ENCODE results near the gene USP32. TPM values are rescaled to one million over a fixed set of nuclear protein-coding genes. Genes with fewer than 3 reads are reported as not detected.

USP32 gene
- total RNA-seq, 3 donors from 2014 or later (not counting 1 experiment from before 2014, with no cell fraction given) = 41.3 to 68.5 (median 41.7) TPM

GRCh38 chr17:60332574-60332973, 59.4 kb downstream of the USP32 start:
- no peak for TF ChIP-seq CTCF (IDR thresholded peaks at IDR 0.05)
- DNase-seq = no peak
- Histone ChIP-seq H3K4me1 (ENCODE audit: control insufficient read depth, insufficient read depth, low read length) (no peaks in the 10 kb centered on the region), H3K4me3 (ENCODE audit: low read length) (no peak overlapping the region), H3K27me3 (ENCODE audit: control insufficient read depth, insufficient read depth, low read length) (no peaks in the 10 kb centered on the region), H3K9me3 (ENCODE audit: control insufficient read depth, insufficient read depth, low read length) (no peaks in the 10 kb centered on the region), H3K36me3 (ENCODE audit: control insufficient read depth, insufficient read depth, low read length) (peaks cover 3% of the 10 kb centered on the region), H3K27ac (ENCODE audit: low read length) (no peak overlapping the region)
- intact Hi-C loops (cut with micrococcal nuclease) = no loop called here
- H3K36me3 Mint-ChIP-seq = no peaks in the 10 kb centered on the region
- no peak overlapping the region for H3K4me3 Mint-ChIP-seq
- WGBS (ENCODE audit: insufficient coverage) = 93% methylated on average over 1 of the region's 2 CpGs
- H3K27me3 Mint-ChIP-seq (ENCODE audit: low read depth in 2 of 2) = no peaks in the 10 kb centered on the region
- H3K27ac Mint-ChIP-seq = no peak overlapping the region
- peaks cover 0 to 10% of the 10 kb centered on the region in 2 donors for H3K4me1 Mint-ChIP-seq
- H3K9me3 Mint-ChIP-seq = no peaks in the 10 kb centered on the region
- no peak for ATAC-seq

- H3K27ac Mint-ChIP-seq = no peak overlapping the region
- intact Hi-C loops (cut with micrococcal nuclease) = no loop called here
- no peak overlapping the region for H3K4me3 ChIP-seq (ENCODE audit: low read length)
- no peaks in the 10 kb centered on the region for H3K9me3 ChIP-seq (ENCODE audit: control insufficient read depth, insufficient read depth, low read length)
- no peak overlapping the region for H3K27ac ChIP-seq (ENCODE audit: low read length)
- H3K4me1 Mint-ChIP-seq = peaks cover 4 to 15% of the 10 kb centered on the region in 2 donors
- DNase-seq (no peak), ATAC-seq (no peak)
- no CpG with 5 or more reads among the region's 1 CpG for WGBS (ENCODE audit: insufficient coverage)
- peaks cover 3% of the 10 kb centered on the region for H3K36me3 ChIP-seq (ENCODE audit: control insufficient read depth, insufficient read depth, low read length)
- H3K27me3 ChIP-seq (ENCODE audit: control insufficient read depth, insufficient read depth, low read length) = no peaks in the 10 kb centered on the region
- H3K9me3 Mint-ChIP-seq = no peaks in the 10 kb centered on the region
- no peak overlapping the region for H3K4me3 Mint-ChIP-seq
- H3K4me1 ChIP-seq (ENCODE audit: control insufficient read depth, insufficient read depth, low read length) = no peaks in the 10 kb centered on the region
- H3K36me3 Mint-ChIP-seq = no peaks in the 10 kb centered on the region
- no peak for TF ChIP-seq CTCF (IDR thresholded peaks at IDR 0.05)
- no peaks in the 10 kb centered on the region for H3K27me3 Mint-ChIP-seq (ENCODE audit: low read depth in 2 of 2)
Observed at GRCh38 chr17:60330731-60331130, 61.2 kb downstream of the USP32 start.

GRCh38 chr17:60328679-60329078, 63.3 kb downstream of the USP32 start:
- intact Hi-C loops (cut with micrococcal nuclease) = no loop called here
- H3K4me3 Mint-ChIP-seq = no peak overlapping the region
- H3K36me3 Mint-ChIP-seq = no peaks in the 10 kb centered on the region
- ATAC-seq = no peak
- H3K27ac Mint-ChIP-seq = no peak overlapping the region
- no peaks in the 10 kb centered on the region for H3K9me3 ChIP-seq (ENCODE audit: control insufficient read depth, insufficient read depth, low read length)
- H3K27me3 ChIP-seq (ENCODE audit: control insufficient read depth, insufficient read depth, low read length) = no peaks in the 10 kb centered on the region
- H3K4me1 ChIP-seq (ENCODE audit: control insufficient read depth, insufficient read depth, low read length) = no peaks in the 10 kb centered on the region
- 97% methylated on average over 6 of the region's 9 CpGs for WGBS (ENCODE audit: insufficient coverage)
- peaks cover 3% of the 10 kb centered on the region for H3K36me3 ChIP-seq (ENCODE audit: control insufficient read depth, insufficient read depth, low read length)
- DNase-seq = no peak
- TF ChIP-seq CTCF (IDR thresholded peaks at IDR 0.05) = no peak
- no peaks in the 10 kb centered on the region for H3K9me3 Mint-ChIP-seq
- H3K27ac ChIP-seq (ENCODE audit: low read length) = no peak overlapping the region
- H3K4me1 Mint-ChIP-seq = peaks cover 4 to 15% of the 10 kb centered on the region in 2 donors
- H3K27me3 Mint-ChIP-seq (ENCODE audit: low read depth in 2 of 2) = no peaks in the 10 kb centered on the region
- no peak overlapping the region for H3K4me3 ChIP-seq (ENCODE audit: low read length)

GRCh38 chr17:60327901-60328273, 64.0 kb downstream of the USP32 start:
- peaks cover 4 to 15% of the 10 kb centered on the region in 2 donors for H3K4me1 Mint-ChIP-seq
- no peak overlapping the region for H3K27ac ChIP-seq (ENCODE audit: low read length)
- 93% methylated on average over 4 of the region's 4 CpGs for WGBS (ENCODE audit: insufficient coverage)
- H3K36me3 ChIP-seq (ENCODE audit: control insufficient read depth, insufficient read depth, low read length) = peaks cover 3% of the 10 kb centered on the region
- intact Hi-C loops (cut with micrococcal nuclease) = no loop called here
- H3K27ac Mint-ChIP-seq = no peak overlapping the region
- H3K4me3 ChIP-seq (ENCODE audit: low read length) = no peak overlapping the region
- no peaks in the 10 kb centered on the region for H3K9me3 ChIP-seq (ENCODE audit: control insufficient read depth, insufficient read depth, low read length)
- no peaks in the 10 kb centered on the region for H3K4me1 ChIP-seq (ENCODE audit: control insufficient read depth, insufficient read depth, low read length)
- TF ChIP-seq CTCF (IDR thresholded peaks at IDR 0.05) = no peak
- no peak overlapping the region for H3K4me3 Mint-ChIP-seq
- H3K27me3 Mint-ChIP-seq (ENCODE audit: low read depth in 2 of 2) = no peaks in the 10 kb centered on the region
- no peaks in the 10 kb centered on the region for H3K27me3 ChIP-seq (ENCODE audit: control insufficient read depth, insufficient read depth, low read length)
- H3K9me3 Mint-ChIP-seq = no peaks in the 10 kb centered on the region
- no peaks in the 10 kb centered on the region for H3K36me3 Mint-ChIP-seq
- DNase-seq (no peak), ATAC-seq (no peak)
